ENCODE results near the gene ADGRV1.
A peak's percentile ranks its signal among the peaks of the same experiment; 100 is the strongest.

ADGRV1 gene

DNA sequence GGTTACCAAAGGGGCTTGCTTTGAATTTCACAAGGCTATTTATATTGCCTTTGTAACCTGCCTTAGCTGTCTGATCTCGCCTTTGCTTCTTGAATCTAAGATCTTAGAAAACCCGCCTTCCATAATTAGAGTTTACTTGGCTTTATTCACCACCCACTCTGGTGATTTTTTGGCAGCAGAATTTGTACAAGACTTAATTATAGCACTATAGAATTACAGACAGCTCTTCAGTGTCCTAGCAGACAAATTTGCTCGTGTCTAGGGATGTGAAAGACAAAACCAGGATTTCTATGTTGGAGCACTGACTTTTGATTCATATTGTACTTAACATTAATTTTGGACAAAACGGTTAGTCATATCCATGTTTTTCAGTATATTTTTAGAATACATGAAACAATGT is 306.6 kb downstream of the ADGRV1 start:
- H4K20me1 ChIP-seq (ENCODE audit: low read depth, low read length): no peaks in the 10 kb centered on the region
- H3K27me3 ChIP-seq (ENCODE audit: low read length): no peaks in the 10 kb centered on the region
- H3K36me3 ChIP-seq (ENCODE audit: low read length): no peaks in the 10 kb centered on the region
- TF ChIP-seq EZH2phosphoT487 (conservative IDR thresholded peaks at IDR 0.05; ENCODE audit: low read length): no peak
- TF ChIP-seq, protein P1, sequence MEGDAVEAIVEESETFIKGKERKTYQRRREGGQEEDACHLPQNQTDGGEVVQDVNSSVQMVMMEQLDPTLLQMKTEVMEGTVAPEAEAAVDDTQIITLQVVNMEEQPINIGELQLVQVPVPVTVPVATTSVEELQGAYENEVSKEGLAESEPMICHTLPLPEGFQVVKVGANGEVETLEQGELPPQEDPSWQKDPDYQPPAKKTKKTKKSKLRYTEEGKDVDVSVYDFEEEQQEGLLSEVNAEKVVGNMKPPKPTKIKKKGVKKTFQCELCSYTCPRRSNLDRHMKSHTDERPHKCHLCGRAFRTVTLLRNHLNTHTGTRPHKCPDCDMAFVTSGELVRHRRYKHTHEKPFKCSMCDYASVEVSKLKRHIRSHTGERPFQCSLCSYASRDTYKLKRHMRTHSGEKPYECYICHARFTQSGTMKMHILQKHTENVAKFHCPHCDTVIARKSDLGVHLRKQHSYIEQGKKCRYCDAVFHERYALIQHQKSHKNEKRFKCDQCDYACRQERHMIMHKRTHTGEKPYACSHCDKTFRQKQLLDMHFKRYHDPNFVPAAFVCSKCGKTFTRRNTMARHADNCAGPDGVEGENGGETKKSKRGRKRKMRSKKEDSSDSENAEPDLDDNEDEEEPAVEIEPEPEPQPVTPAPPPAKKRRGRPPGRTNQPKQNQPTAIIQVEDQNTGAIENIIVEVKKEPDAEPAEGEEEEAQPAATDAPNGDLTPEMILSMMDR (IDR thresholded peaks at IDR 0.05; ENCODE audit: insufficient read depth, low read length, poor library complexity, severe bottlenecking): no peak
- no peak overlapping the region for H3K4me3 ChIP-seq (ENCODE audit: insufficient read depth, low read length, poor library complexity, severe bottlenecking)
- no peak overlapping the region for H3K9ac ChIP-seq (ENCODE audit: low read length)
- H3K4me2 ChIP-seq (ENCODE audit: low read depth, low read length, poor library complexity, severe bottlenecking): no peak overlapping the region
- H2AFZ ChIP-seq (ENCODE audit: low read depth, low read length, severe bottlenecking): no peak overlapping the region
- H3K79me2 ChIP-seq (ENCODE audit: insufficient read depth, low read length): no peaks in the 10 kb centered on the region
- no peaks in the 10 kb centered on the region for H3K9me3 ChIP-seq (ENCODE audit: insufficient read depth, low read length)
- no peaks in the 10 kb centered on the region for H3F3A ChIP-seq (ENCODE audit: insufficient read depth)
- no peaks in the 10 kb centered on the region for H3K9me2 ChIP-seq (replicated peaks; ENCODE audit: insufficient read depth, low read length)
- no peak overlapping the region for H3K27ac ChIP-seq (ENCODE audit: low read depth, low read length)

DNA sequence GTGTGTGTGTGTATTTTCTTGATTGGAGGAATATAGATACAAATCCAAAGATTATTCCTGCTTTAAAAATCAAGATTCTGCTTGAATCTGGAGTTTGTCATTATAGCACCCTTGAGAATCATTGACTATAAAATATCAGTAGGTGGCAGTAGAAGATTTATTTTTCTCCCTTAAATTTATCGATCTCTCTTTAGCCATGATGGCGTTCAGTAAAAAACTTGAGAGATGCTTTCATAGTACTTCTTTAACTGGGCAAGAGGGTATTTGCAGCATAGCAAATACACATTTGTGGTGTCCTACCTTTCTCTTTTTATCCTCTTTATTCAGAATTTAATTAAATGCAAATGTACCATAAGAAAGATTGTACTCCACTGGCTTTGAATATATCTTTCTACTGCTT is 307.7 kb downstream of the ADGRV1 start:
- TF ChIP-seq, protein P1 (IDR thresholded peaks at IDR 0.05; ENCODE audit: insufficient read depth, low read length, poor library complexity, severe bottlenecking): peak; percentile 19
- TF ChIP-seq EZH2phosphoT487 (conservative IDR thresholded peaks at IDR 0.05; ENCODE audit: low read length): no peak
- Histone ChIP-seq H4K20me1 (ENCODE audit: low read depth, low read length) (no peaks in the 10 kb centered on the region), H3K4me3 (ENCODE audit: insufficient read depth, low read length, poor library complexity, severe bottlenecking) (no peak overlapping the region), H3K27me3 (ENCODE audit: low read length) (no peaks in the 10 kb centered on the region), H3F3A (ENCODE audit: insufficient read depth) (no peaks in the 10 kb centered on the region), H3K9me3 (ENCODE audit: insufficient read depth, low read length) (no peaks in the 10 kb centered on the region), H2AFZ (ENCODE audit: low read depth, low read length, severe bottlenecking) (no peak overlapping the region), H3K27ac (ENCODE audit: low read depth, low read length) (no peak overlapping the region), H3K9me2 (replicated peaks; ENCODE audit: insufficient read depth, low read length) (no peaks in the 10 kb centered on the region), H3K4me2 (ENCODE audit: low read depth, low read length, poor library complexity, severe bottlenecking) (no peak overlapping the region), H3K79me2 (ENCODE audit: insufficient read depth, low read length) (no peaks in the 10 kb centered on the region), H3K36me3 (ENCODE audit: low read length) (no peaks in the 10 kb centered on the region), H3K9ac (ENCODE audit: low read length) (no peak overlapping the region)

DNA sequence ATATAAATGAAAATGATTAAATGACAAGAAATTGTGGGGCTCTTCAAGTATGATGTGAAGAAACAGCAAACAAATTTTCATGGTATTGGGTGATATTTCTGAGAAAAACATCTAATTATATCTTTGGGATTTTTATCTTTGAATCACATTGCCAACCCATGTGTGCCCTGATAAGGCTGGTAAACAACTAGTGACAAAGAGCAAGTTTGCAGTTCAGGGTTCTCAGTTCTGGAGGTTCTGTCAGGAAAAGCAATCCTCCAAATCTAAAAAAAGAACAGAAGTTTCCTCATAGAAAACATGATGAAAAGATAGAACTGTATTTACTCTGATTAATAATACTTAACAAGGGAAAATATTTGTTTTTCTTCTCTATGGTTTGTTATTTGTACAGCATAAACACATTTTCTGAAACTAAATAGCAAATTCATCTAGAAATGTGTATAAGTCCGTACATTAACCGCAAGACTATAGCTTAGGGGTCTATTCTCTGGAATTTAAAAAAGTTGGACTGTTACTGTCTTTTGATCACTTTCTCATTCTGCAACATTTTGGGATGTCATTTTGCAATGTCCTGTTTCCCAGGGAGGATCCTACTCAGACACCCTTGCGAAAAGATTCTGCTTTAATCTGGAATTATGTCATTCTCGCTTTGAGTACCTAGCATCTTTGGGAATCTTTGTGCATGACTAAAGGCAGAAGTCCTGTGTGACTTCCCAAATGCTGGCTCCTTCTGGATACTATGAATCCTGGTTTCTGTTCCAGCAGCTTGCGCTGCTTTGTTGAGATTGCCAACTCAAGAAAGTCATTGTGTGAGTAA is 308.5 kb downstream of the ADGRV1 start:
- H3K9ac ChIP-seq (ENCODE audit: low read length): no peak overlapping the region
- H3K27me3 ChIP-seq (ENCODE audit: low read length): no peaks in the 10 kb centered on the region
- H3K27ac ChIP-seq (ENCODE audit: low read depth, low read length): no peak overlapping the region
- no peaks in the 10 kb centered on the region for H3K79me2 ChIP-seq (ENCODE audit: insufficient read depth, low read length)
- no peaks in the 10 kb centered on the region for H3K9me2 ChIP-seq (replicated peaks; ENCODE audit: insufficient read depth, low read length)
- no peak overlapping the region for H3K4me3 ChIP-seq (ENCODE audit: insufficient read depth, low read length, poor library complexity, severe bottlenecking)
- TF ChIP-seq, protein P1 (IDR thresholded peaks at IDR 0.05; ENCODE audit: insufficient read depth, low read length, poor library complexity, severe bottlenecking): no peak
- TF ChIP-seq EZH2phosphoT487 (conservative IDR thresholded peaks at IDR 0.05; ENCODE audit: low read length): no peak
- H3F3A ChIP-seq (ENCODE audit: insufficient read depth): no peaks in the 10 kb centered on the region
- H3K4me2 ChIP-seq (ENCODE audit: low read depth, low read length, poor library complexity, severe bottlenecking): no peak overlapping the region
- H4K20me1 ChIP-seq (ENCODE audit: low read depth, low read length): no peaks in the 10 kb centered on the region
- H3K9me3 ChIP-seq (ENCODE audit: insufficient read depth, low read length): no peaks in the 10 kb centered on the region
- no peak overlapping the region for H2AFZ ChIP-seq (ENCODE audit: low read depth, low read length, severe bottlenecking)
- H3K36me3 ChIP-seq (ENCODE audit: low read length): no peaks in the 10 kb centered on the region

Measured in SU-DHL-6 (cell line).